ENCODE results near the gene SPCS2. TPM values are rescaled to one million over a fixed set of nuclear protein-coding genes. Genes with fewer than 3 reads are reported as not detected.
A peak's percentile ranks its signal among the peaks of the same experiment; 100 is the strongest.

SPCS2 gene
- total RNA-seq, 6 donors from 2014 or later, result 15.5 to 150 (median 89.0) TPM

- Histone ChIP-seq H3K4me1 (no peaks in the 10 kb centered on the region), H3K9me3 (no peaks in the 10 kb centered on the region), H3K4me3 (no peak overlapping the region), H3K36me3 (peaks cover 0 to 9% (median 1%) of the 10 kb centered on the region in 4 donors), H3K27ac (no peak overlapping the region), H3K27me3 (no peaks in the 10 kb centered on the region)
- no peak for TF ChIP-seq EP300 (IDR thresholded peaks at IDR 0.05)
- DNase-seq (no peak), ATAC-seq (ENCODE audit: low FRiP score in 2 of 2) (no peak)
- 91 to 95% methylated on average over 5 of the region's 5 CpGs for WGBS, 2 donors
Measured at GRCh38 chr11:74942073-74942759, 6.8 kb upstream of the SPCS2 start.

- peak in 1 of 2 donors; percentile 30 for ATAC-seq (ENCODE audit: low FRiP score in 2 of 2)
- TF ChIP-seq, protein P1, sequence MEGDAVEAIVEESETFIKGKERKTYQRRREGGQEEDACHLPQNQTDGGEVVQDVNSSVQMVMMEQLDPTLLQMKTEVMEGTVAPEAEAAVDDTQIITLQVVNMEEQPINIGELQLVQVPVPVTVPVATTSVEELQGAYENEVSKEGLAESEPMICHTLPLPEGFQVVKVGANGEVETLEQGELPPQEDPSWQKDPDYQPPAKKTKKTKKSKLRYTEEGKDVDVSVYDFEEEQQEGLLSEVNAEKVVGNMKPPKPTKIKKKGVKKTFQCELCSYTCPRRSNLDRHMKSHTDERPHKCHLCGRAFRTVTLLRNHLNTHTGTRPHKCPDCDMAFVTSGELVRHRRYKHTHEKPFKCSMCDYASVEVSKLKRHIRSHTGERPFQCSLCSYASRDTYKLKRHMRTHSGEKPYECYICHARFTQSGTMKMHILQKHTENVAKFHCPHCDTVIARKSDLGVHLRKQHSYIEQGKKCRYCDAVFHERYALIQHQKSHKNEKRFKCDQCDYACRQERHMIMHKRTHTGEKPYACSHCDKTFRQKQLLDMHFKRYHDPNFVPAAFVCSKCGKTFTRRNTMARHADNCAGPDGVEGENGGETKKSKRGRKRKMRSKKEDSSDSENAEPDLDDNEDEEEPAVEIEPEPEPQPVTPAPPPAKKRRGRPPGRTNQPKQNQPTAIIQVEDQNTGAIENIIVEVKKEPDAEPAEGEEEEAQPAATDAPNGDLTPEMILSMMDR (IDR thresholded peaks at IDR 0.05), result no peak
- TF ChIP-seq POLR2A (IDR thresholded peaks at IDR 0.05) (no peak), EP300 (IDR thresholded peaks at IDR 0.05) (no peak), POLR2AphosphoS5 (IDR thresholded peaks at IDR 0.05) (no peak)
Measured at GRCh38 chr11:74948546-74948897, 544 bp upstream of the SPCS2 start.

GRCh38 chr11:74949753-74950137, 679 bp downstream of the SPCS2 start:
- H3K36me3 ChIP-seq, result peaks cover 0 to 6% (median 0%) of the 10 kb centered on the region in 4 donors

More at GRCh38 chr11:74948546-74948897, 544 bp upstream of the SPCS2 start:
- Histone ChIP-seq H3K36me3 (no peaks in the 10 kb centered on the region), H3K27me3 (no peaks in the 10 kb centered on the region), H3K4me3 (peak overlapping the region; percentile 50 to 93 (median 89)), H3K9me3 (no peaks in the 10 kb centered on the region), H3K27ac (peak overlapping the region; percentile 64 to 92 (median 88)), H3K4me1 (peaks cover 19 to 45% (median 27%) of the 10 kb centered on the region in 4 donors)
- DNase-seq, result no peak
- WGBS, 2 donors, result 1 to 3% methylated on average over 9 of the region's 9 CpGs

DNA sequence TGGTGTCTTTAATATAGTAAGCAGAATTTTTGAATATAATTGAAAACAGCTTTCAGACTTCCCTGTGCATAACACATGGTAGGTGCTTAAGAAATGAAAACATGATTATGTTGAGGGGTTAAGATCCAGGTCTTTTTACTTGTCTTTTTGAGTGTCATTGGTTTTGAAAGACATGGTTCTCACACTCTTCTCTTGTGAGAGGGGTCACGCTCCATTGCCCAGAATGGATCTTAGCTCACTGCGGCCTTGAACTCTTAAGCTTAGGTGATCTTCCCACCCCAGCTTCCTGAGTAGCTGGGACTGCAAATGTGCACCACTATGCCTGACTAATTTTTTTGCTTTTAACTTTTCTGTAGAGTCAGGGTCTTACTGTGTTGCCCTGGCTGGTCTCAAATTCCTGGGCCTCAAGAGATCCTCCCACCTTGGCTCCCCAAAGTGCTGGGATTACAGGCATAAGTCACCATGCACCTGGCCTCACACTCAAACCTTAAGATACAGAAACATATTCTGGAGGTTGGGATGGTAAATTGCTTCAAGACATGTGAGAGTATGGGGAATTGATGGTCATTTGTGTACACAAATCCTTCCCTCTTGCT, 1.4 kb downstream of the SPCS2 start:
- H3K9me3 ChIP-seq, result no peaks in the 10 kb centered on the region
- H3K27me3 ChIP-seq, result no peaks in the 10 kb centered on the region
- H3K27ac ChIP-seq, result peak overlapping the region in 1 of 4 donors; percentile 92
- H3K36me3 ChIP-seq, result peaks cover 0 to 6% (median 0%) of the 10 kb centered on the region in 4 donors
- TF ChIP-seq, protein P1 (IDR thresholded peaks at IDR 0.05), result no peak
- TF ChIP-seq POLR2A (IDR thresholded peaks at IDR 0.05), result no peak
- no peak for TF ChIP-seq POLR2AphosphoS5 (IDR thresholded peaks at IDR 0.05)
- TF ChIP-seq EP300 (IDR thresholded peaks at IDR 0.05), result no peak
- no peak for DNase-seq
- 70 to 81% methylated on average over 2 of the region's 2 CpGs for WGBS, 2 donors
- peaks cover 19 to 50% (median 27%) of the 10 kb centered on the region in 4 donors for H3K4me1 ChIP-seq
- ATAC-seq (ENCODE audit: low FRiP score in 2 of 2), result no peak
- peak overlapping the region; percentile 85 to 93 (median 89) for H3K4me3 ChIP-seq

More at GRCh38 chr11:74949753-74950137, 679 bp downstream of the SPCS2 start:
- WGBS, 2 donors, result 1 to 2% methylated on average over 6 of the region's 6 CpGs
- H3K27ac ChIP-seq, result peak overlapping the region; percentile 64 to 92 (median 88)
- peak overlapping the region; percentile 85 to 93 (median 89) for H3K4me3 ChIP-seq
- no peaks in the 10 kb centered on the region for H3K27me3 ChIP-seq
- H3K4me1 ChIP-seq, result peaks cover 19 to 50% (median 27%) of the 10 kb centered on the region in 4 donors
- TF ChIP-seq POLR2A (IDR thresholded peaks at IDR 0.05) (no peak), POLR2AphosphoS5 (IDR thresholded peaks at IDR 0.05) (no peak), EP300 (IDR thresholded peaks at IDR 0.05) (no peak)
- TF ChIP-seq, protein P1 (IDR thresholded peaks at IDR 0.05), result no peak
- no peak for ATAC-seq (ENCODE audit: low FRiP score in 2 of 2)
- DNase-seq, result no peak
- H3K9me3 ChIP-seq, result no peaks in the 10 kb centered on the region

DNA sequence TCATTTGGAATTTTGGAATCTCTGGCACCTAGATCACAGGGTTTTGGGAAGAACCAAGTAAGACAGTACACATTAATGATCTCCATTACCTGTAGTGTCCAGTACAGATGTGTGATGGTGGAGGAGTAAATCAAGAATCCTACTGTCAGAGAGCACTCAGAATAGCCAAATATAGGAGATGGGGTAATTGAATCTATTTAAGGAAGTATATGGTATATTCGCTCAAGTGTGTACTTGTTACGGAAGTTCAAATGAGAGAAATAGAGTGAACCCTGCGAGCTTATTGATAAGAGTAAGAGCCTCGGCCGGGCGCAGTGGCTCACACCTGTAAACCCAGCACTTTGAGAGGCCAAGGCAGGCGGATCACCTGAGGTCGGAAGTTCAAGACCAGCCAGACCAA, 2.2 kb downstream of the SPCS2 start:
- 84% methylated on average over 8 of the region's 8 CpGs for WGBS, 2 donors
- TF ChIP-seq EP300 (IDR thresholded peaks at IDR 0.05) (no peak), POLR2A (IDR thresholded peaks at IDR 0.05) (no peak), POLR2AphosphoS5 (IDR thresholded peaks at IDR 0.05) (no peak)
- TF ChIP-seq, protein P1 (IDR thresholded peaks at IDR 0.05), result no peak
- ATAC-seq (ENCODE audit: low FRiP score in 2 of 2) (no peak), DNase-seq (no peak)
- Histone ChIP-seq H3K4me1 (peaks cover 19 to 50% (median 28%) of the 10 kb centered on the region in 4 donors), H3K4me3 (no peak overlapping the region), H3K27me3 (no peaks in the 10 kb centered on the region), H3K36me3 (peaks cover 0 to 6% (median 0%) of the 10 kb centered on the region in 4 donors), H3K27ac (no peak overlapping the region), H3K9me3 (no peaks in the 10 kb centered on the region)

Data from upper lobe of left lung (tissue), 6 donors.